Measurements from ENCODE around the gene RSAD1. TPM values are rescaled to one million over a fixed set of nuclear protein-coding genes. Genes with fewer than 3 reads are reported as not detected.

Gene RSAD1
- total and polyA plus RNA-seq, 10 of the 15 experiments (the other 5 are each of a cell fraction or from before 2014, with no cell fraction given): 2.5 to 28.1 (median 22.6) TPM

DNA sequence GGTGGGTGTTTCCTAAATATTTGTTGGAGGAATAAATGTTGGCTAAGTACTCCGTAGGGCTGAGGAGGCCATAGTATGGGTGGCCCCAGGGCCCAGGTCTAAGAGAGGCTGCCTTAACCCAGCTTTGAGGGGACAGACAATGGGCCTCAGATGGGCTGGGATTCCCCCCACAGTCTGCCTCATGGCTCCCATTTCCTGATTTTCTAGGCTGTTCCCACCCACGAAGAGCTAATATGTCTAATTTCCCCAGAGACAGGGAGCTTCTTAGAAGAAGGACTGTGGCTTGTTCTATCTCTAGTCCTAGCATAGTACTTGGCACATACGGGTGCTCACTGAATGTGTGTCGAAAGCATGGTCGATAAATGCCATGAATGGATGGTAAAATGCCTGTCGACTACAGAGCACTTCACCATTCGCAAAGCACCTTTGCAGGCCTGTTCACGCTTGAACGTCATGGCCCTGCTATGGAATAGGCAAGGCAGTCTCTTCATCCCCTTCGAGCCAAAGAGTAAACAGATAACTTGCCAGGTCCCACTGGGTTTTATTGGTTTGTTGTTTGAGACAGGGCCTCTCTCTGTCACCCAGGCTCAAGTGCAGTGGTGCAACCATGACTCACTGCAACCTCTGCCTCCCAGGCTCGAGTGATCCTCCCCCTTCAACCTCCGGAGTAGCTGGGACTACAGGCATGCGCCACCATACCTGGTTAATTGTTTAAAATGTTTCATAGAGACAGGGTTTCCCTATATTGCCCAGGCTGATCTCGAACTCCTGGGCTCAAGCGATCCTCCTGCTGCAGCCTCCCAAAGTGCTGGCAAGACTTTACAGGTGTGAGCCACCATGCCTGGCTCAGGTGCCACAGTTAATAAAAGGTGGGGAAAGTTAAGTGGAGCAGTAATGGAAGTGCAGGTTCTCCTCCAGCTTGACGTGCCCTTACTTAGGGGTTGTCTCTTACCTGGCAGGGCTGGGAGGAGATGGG, 19.7 kb upstream of the RSAD1 start:
- ChIA-PET CTCF (interaction anchor here (1.0 to 1.2 kb wide), 2 partner anchors 22 to 237 kb away, joined by 3 to 4 read pairs; no protein-coding TSS in a partner anchor), RAD21 (ENCODE audit: unreplicated experiment) (no interaction called here), POLR2A (interaction anchor here (1.2 kb wide), 1 partner anchor 22 kb away, joined by 3 read pairs; no protein-coding TSS in a partner anchor), SMC1A (ENCODE audit: uncharacterized antibody, unreplicated experiment) (interaction anchor here (0.5 to 1.3 kb wide), 5 partner anchors 10 to 412 kb away, joined by 3 to 5 read pairs (median 3); no protein-coding TSS in a partner anchor)
- Histone ChIP-seq H2AFZ (ENCODE audit: control insufficient read depth, low read depth, low read length) (no peak overlapping the region), H3K9me3 (replicated peaks; ENCODE audit: control insufficient read depth, insufficient read depth, low read length) (no peaks in the 10 kb centered on the region), H3K79me2 (ENCODE audit: control insufficient read depth, insufficient read depth, low read length) (no peaks in the 10 kb centered on the region), H4K20me1 (ENCODE audit: control insufficient read depth, insufficient read depth) (no peaks in the 10 kb centered on the region), H3K4me2 (ENCODE audit: control insufficient read depth, insufficient read depth) (no peak overlapping the region), H3K4me1 (ENCODE audit: control insufficient read depth, insufficient read depth, low read length) (no peaks in the 10 kb centered on the region), H3K27ac (ENCODE audit: control insufficient read depth, insufficient read depth) (no peak overlapping the region), H3K27me3 (replicated peaks in 1 of 2; ENCODE audit: control insufficient read depth in 2 of 2, insufficient read depth in 2 of 2, low read length in 1 of 2) (no peaks in the 10 kb centered on the region), H3K9ac (ENCODE audit: control insufficient read depth, insufficient read depth, low read length) (no peak overlapping the region), H3K4me3 (no peak overlapping the region), H3K36me3 (ENCODE audit: control insufficient read depth in 2 of 2, insufficient read depth in 2 of 2, low read length in 1 of 2) (no peaks in the 10 kb centered on the region)
- TF ChIP-seq, protein P1, sequence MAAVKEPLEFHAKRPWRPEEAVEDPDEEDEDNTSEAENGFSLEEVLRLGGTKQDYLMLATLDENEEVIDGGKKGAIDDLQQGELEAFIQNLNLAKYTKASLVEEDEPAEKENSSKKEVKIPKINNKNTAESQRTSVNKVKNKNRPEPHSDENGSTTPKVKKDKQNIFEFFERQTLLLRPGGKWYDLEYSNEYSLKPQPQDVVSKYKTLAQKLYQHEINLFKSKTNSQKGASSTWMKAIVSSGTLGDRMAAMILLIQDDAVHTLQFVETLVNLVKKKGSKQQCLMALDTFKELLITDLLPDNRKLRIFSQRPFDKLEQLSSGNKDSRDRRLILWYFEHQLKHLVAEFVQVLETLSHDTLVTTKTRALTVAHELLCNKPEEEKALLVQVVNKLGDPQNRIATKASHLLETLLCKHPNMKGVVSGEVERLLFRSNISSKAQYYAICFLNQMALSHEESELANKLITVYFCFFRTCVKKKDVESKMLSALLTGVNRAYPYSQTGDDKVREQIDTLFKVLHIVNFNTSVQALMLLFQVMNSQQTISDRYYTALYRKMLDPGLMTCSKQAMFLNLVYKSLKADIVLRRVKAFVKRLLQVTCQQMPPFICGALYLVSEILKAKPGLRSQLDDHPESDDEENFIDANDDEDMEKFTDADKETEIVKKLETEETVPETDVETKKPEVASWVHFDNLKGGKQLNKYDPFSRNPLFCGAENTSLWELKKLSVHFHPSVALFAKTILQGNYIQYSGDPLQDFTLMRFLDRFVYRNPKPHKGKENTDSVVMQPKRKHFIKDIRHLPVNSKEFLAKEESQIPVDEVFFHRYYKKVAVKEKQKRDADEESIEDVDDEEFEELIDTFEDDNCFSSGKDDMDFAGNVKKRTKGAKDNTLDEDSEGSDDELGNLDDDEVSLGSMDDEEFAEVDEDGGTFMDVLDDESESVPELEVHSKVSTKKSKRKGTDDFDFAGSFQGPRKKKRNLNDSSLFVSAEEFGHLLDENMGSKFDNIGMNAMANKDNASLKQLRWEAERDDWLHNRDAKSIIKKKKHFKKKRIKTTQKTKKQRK (IDR thresholded peaks at IDR 0.05; ENCODE audit: low read depth, low read length): no peak
- TF ChIP-seq, protein P2, sequence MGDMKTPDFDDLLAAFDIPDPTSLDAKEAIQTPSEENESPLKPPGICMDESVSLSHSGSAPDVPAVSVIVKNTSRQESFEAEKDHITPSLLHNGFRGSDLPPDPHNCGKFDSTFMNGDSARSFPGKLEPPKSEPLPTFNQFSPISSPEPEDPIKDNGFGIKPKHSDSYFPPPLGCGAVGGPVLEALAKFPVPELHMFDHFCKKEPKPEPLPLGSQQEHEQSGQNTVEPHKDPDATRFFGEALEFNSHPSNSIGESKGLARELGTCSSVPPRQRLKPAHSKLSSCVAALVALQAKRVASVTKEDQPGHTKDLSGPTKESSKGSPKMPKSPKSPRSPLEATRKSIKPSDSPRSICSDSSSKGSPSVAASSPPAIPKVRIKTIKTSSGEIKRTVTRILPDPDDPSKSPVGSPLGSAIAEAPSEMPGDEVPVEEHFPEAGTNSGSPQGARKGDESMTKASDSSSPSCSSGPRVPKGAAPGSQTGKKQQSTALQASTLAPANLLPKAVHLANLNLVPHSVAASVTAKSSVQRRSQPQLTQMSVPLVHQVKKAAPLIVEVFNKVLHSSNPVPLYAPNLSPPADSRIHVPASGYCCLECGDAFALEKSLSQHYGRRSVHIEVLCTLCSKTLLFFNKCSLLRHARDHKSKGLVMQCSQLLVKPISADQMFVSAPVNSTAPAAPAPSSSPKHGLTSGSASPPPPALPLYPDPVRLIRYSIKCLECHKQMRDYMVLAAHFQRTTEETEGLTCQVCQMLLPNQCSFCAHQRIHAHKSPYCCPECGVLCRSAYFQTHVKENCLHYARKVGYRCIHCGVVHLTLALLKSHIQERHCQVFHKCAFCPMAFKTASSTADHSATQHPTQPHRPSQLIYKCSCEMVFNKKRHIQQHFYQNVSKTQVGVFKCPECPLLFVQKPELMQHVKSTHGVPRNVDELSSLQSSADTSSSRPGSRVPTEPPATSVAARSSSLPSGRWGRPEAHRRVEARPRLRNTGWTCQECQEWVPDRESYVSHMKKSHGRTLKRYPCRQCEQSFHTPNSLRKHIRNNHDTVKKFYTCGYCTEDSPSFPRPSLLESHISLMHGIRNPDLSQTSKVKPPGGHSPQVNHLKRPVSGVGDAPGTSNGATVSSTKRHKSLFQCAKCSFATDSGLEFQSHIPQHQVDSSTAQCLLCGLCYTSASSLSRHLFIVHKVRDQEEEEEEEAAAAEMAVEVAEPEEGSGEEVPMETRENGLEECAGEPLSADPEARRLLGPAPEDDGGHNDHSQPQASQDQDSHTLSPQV (IDR thresholded peaks at IDR 0.05): no peak
- TF ChIP-seq, protein P3, sequence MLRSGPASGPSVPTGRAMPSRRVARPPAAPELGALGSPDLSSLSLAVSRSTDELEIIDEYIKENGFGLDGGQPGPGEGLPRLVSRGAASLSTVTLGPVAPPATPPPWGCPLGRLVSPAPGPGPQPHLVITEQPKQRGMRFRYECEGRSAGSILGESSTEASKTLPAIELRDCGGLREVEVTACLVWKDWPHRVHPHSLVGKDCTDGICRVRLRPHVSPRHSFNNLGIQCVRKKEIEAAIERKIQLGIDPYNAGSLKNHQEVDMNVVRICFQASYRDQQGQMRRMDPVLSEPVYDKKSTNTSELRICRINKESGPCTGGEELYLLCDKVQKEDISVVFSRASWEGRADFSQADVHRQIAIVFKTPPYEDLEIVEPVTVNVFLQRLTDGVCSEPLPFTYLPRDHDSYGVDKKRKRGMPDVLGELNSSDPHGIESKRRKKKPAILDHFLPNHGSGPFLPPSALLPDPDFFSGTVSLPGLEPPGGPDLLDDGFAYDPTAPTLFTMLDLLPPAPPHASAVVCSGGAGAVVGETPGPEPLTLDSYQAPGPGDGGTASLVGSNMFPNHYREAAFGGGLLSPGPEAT (IDR thresholded peaks at IDR 0.05; ENCODE audit: low read depth): no peak
- intact Hi-C loops (cut with micrococcal nuclease; ENCODE audit: unreplicated experiment) (no loop called here), in situ Hi-C loops (cut with MboI) (no loop called here)
- 75% methylated on average over 16 of the region's 16 CpGs for WGBS (ENCODE audit: insufficient coverage, insufficient replicate concordance, low lambda C conversion rate, missing lambda C conversion rate)
- no peak for FAIRE-seq
- BruUV-seq (replicated peaks): no TSS peak
- no peak for ATAC-seq
- no peak for DNase-seq (ENCODE audit: low read depth, low spot score)

Data from GM12878 (cell line).